ENCODE measurements around the gene MESP2. TPM values are rescaled to one million over a fixed set of nuclear protein-coding genes. Genes with fewer than 3 reads are reported as not detected.

Gene MESP2
- polyA plus RNA-seq, 4 donors: 0.34 to 0.39 TPM; not detected in 2

- Histone ChIP-seq H3K4me1 (ENCODE audit: control insufficient read depth in 3 of 3, insufficient read depth in 2 of 3, low read depth in 1 of 3, low read length in 2 of 3) (peaks cover 0 to 20% (median 2%) of the 10 kb centered on the region in 3 donors), H3K36me3 (ENCODE audit: control insufficient read depth in 3 of 3, insufficient read depth in 2 of 3, low read depth in 1 of 3, low read length in 3 of 3) (peaks cover 0 to 5% (median 0%) of the 10 kb centered on the region in 3 donors), H3K9me3 (ENCODE audit: control insufficient read depth in 2 of 2, insufficient read depth in 1 of 2, low read depth in 1 of 2, low read length in 1 of 2) (no peaks in the 10 kb centered on the region), H3K4me3 (ENCODE audit: low read depth in 1 of 3, low read length in 3 of 3) (no peak overlapping the region), H3K27ac (ENCODE audit: low read depth in 1 of 3, low read length in 2 of 3) (no peak overlapping the region), H3K27me3 (ENCODE audit: control insufficient read depth in 3 of 3, insufficient read depth in 3 of 3, low read length in 3 of 3) (no peaks in the 10 kb centered on the region)
- FAIRE-seq: no peak
- 68 to 75% (median 74%) methylated on average over 10 of the region's 10 CpGs for WGBS, 3 donors
- no peak for DNase-seq
Measured at GRCh38 chr15:89825271-89825940, 49.3 kb downstream of the MESP2 start.

GRCh38 chr15:89826671-89827655 is 50.8 kb downstream of the MESP2 start:
- no peaks in the 10 kb centered on the region for H3K9me3 ChIP-seq (ENCODE audit: control insufficient read depth in 2 of 2, insufficient read depth in 1 of 2, low read depth in 1 of 2, low read length in 1 of 2)
- WGBS, 3 donors: 85 to 91% (median 89%) methylated on average over 13 of the region's 13 CpGs
- no peak for FAIRE-seq
- H3K27me3 ChIP-seq (ENCODE audit: control insufficient read depth in 3 of 3, insufficient read depth in 3 of 3, low read length in 3 of 3): no peaks in the 10 kb centered on the region
- no peak overlapping the region for H3K27ac ChIP-seq (ENCODE audit: low read depth in 1 of 3, low read length in 2 of 3)
- H3K4me3 ChIP-seq (ENCODE audit: low read depth in 1 of 3, low read length in 3 of 3): no peak overlapping the region
- peaks cover 0 to 20% (median 2%) of the 10 kb centered on the region in 3 donors for H3K4me1 ChIP-seq (ENCODE audit: control insufficient read depth in 3 of 3, insufficient read depth in 2 of 3, low read depth in 1 of 3, low read length in 2 of 3)
- no peak for DNase-seq
- peaks cover 0 to 15% (median 0%) of the 10 kb centered on the region in 3 donors for H3K36me3 ChIP-seq (ENCODE audit: control insufficient read depth in 3 of 3, insufficient read depth in 2 of 3, low read depth in 1 of 3, low read length in 3 of 3)

- 35 to 68% (median 44%) methylated on average over 3 to 4 of the region's 4 CpGs for WGBS, 3 donors
Measured at GRCh38 chr15:89827829-89828228, 51.7 kb downstream of the MESP2 start.

More at GRCh38 chr15:89827829-89828228, 51.7 kb downstream of the MESP2 start:
- Histone ChIP-seq H3K4me3 (ENCODE audit: low read depth in 1 of 3, low read length in 3 of 3) (no peak overlapping the region), H3K27me3 (ENCODE audit: control insufficient read depth in 3 of 3, insufficient read depth in 3 of 3, low read length in 3 of 3) (no peaks in the 10 kb centered on the region), H3K27ac (ENCODE audit: low read depth in 1 of 3, low read length in 2 of 3) (peak overlapping the region in 2 of 3 donors; percentile 11 to 79), H3K9me3 (ENCODE audit: control insufficient read depth in 2 of 2, insufficient read depth in 1 of 2, low read depth in 1 of 2, low read length in 1 of 2) (no peaks in the 10 kb centered on the region), H3K36me3 (ENCODE audit: control insufficient read depth in 3 of 3, insufficient read depth in 2 of 3, low read depth in 1 of 3, low read length in 3 of 3) (peaks cover 0 to 19% (median 1%) of the 10 kb centered on the region in 3 donors), H3K4me1 (ENCODE audit: control insufficient read depth in 3 of 3, insufficient read depth in 2 of 3, low read depth in 1 of 3, low read length in 2 of 3) (peaks cover 0 to 20% (median 2%) of the 10 kb centered on the region in 3 donors)
- FAIRE-seq (no peak), DNase-seq (peak in 1 of 2 donors; percentile 74)

Other genes starting within 250 kb of the MESP2 start
- gene TICRR, start 200.9 kb upstream of the MESP2 start, polyA plus RNA-seq: 1 to 10 TPM in 2 of 4 donors, under 1 TPM in 1, not detected in 1; 0.22 to 4.1 (median 3.7) TPM
- gene KIF7, start 120.9 kb upstream of the MESP2 start, polyA plus RNA-seq: 1 to 10 TPM in 2 of 4 donors, under 1 TPM in 1, not detected in 1; 0.27 to 2.1 (median 1.9) TPM
- gene PLIN1, start 97.0 kb upstream of the MESP2 start, polyA plus RNA-seq: 10 to 100 TPM in 1 of 4 donors, 1 to 10 TPM in 2, under 1 TPM in 1; 0.44 to 18.0 (median 4.8) TPM
- 10 to 100 TPM; 10.5 to 19.2 (median 16.8) TPM for gene PEX11A, start 85.6 kb upstream of the MESP2 start, polyA plus RNA-seq
- under 1 TPM in 2 of 4 donors, not detected in 2; 0.09 to 0.19 TPM for gene WDR93, start 85.5 kb upstream of the MESP2 start, polyA plus RNA-seq
- 1 to 10 TPM in 1 of 4 donors, under 1 TPM in 2, not detected in 1; 0.69 to 1.1 (median 0.97) TPM for gene MESP1, start 25.1 kb upstream of the MESP2 start, polyA plus RNA-seq
- 1,000 to 10,000 TPM; 1,286 to 3,293 (median 2,526) TPM for gene ANPEP, start 38.5 kb downstream of the MESP2 start, polyA plus RNA-seq
- 10 to 100 TPM; 22.7 to 33.3 (median 27.6) TPM for gene AP3S2, start 117.7 kb downstream of the MESP2 start, polyA plus RNA-seq
- gene ARPIN, start 136.6 kb downstream of the MESP2 start, polyA plus RNA-seq: 10 to 100 TPM; 11.9 to 37.1 (median 17.9) TPM
- gene ZNF710, start 225.0 kb downstream of the MESP2 start, polyA plus RNA-seq: 10 to 100 TPM; 10.3 to 26.4 (median 18.8) TPM

Data from small intestine (tissue), 7 donors.